BJ (cell line): Measurements from ENCODE around the gene CUX1. TPM values are rescaled to one million over a fixed set of nuclear protein-coding genes. Genes with fewer than 3 reads are reported as not detected.
A peak's percentile ranks its signal among the peaks of the same experiment; 100 is the strongest.

Experiments
- CTCF ChIA-PET: fragments of 350-600 bp; formaldehyde crosslinking; extraction: SDS; loops from one replicate; lab custom pipeline; 2021; ENCODE audit warnings: antibody characterized with exemption, inconsistent platforms; lab: Yijun Ruan, JAX
- POLR2A ChIA-PET: fragments of 300-600 bp; sonication (Branson Sonifier 250); formaldehyde crosslinking; extraction: SDS; loops from one replicate; lab custom pipeline; 2021; ENCODE audit warnings: antibody characterized with exemption; lab: Charles Lee
- DNase-seq: peaks from one replicate; pipeline ENCODE4 v3.0.0-alpha.2; 2011; ENCODE audit warnings: low read depth
- H3K27me3 ChIP-seq: 2 replicates; pipeline ENCODE4 v1.6.0; 2011; ENCODE audit warnings: low read length; ENCODE audit not compliant: control insufficient read depth, insufficient read depth
- H3K36me3 ChIP-seq: 2 replicates; pipeline ENCODE4 v1.5.1; 2011; ENCODE audit warnings: low read length; ENCODE audit not compliant: control insufficient read depth, insufficient read depth
- H3K4me3 ChIP-seq: 2 replicates; pipeline ENCODE4 v1.5.1; 2011; ENCODE audit warnings: low read depth, mild to moderate bottlenecking, control low read depth, low read length
- CTCF ChIP-seq: IDR thresholded peaks from 2 replicates; pipeline ENCODE4 v1.5.1; 2011; ENCODE audit warnings: low read depth, mild to moderate bottlenecking, control low read depth, inconsistent platforms, low read length, moderate library complexity; ENCODE audit not compliant: insufficient read depth
- polyA plus RNA-seq: library from polyadenylated mRNA; depleted of rRNA; stranded (reverse); fragments of >200 nt; gene quantifications from 2 replicates; pipeline ENCODE4 v1.2.3, GENCODE V29; 2011

CUX1 gene
- polyA plus RNA-seq, 1 experiment: 36.5 TPM

GRCh38 chr7:101899616-101900015, 82.2 kb downstream of the CUX1 start:
- Histone ChIP-seq H3K36me3 (no peaks in the 10 kb centered on the region), H3K4me3 (peak overlapping the region; percentile 44), H3K27me3 (no peaks in the 10 kb centered on the region)
- ChIA-PET CTCF (interaction anchor here (1.0 kb wide), 1 partner anchor 297 kb away, joined by 6 read pairs; no protein-coding TSS in a partner anchor), POLR2A (no interaction called here)
- TF ChIP-seq CTCF: no peak
- DNase-seq: no peak

- TF ChIP-seq CTCF: peak; percentile 25; the same call in 1 of the 2 replicates
- no peak for DNase-seq
- ChIA-PET POLR2A (no interaction called here), CTCF (interaction anchor here (0.6 to 1.0 kb wide), 3 partner anchors 82 to 297 kb away, joined by 3 to 6 read pairs (median 5); no protein-coding TSS in a partner anchor)
- Histone ChIP-seq H3K4me3 (peak overlapping the region; percentile 44), H3K36me3 (no peaks in the 10 kb centered on the region), H3K27me3 (no peaks in the 10 kb centered on the region)
Observed at GRCh38 chr7:101900103-101900502, 82.7 kb downstream of the CUX1 start.

- Histone ChIP-seq H3K4me3 (no peak overlapping the region), H3K36me3 (no peaks in the 10 kb centered on the region), H3K27me3 (no peaks in the 10 kb centered on the region)
- TF ChIP-seq CTCF: no peak
- POLR2A ChIA-PET: interaction anchor here (0.7 kb wide), 1 partner anchor 8 kb away, joined by 3 read pairs; no protein-coding TSS in a partner anchor
- no peak for DNase-seq
- CTCF ChIA-PET: no interaction called here
Observed at GRCh38 chr7:101901661-101902491, 84.5 kb downstream of the CUX1 start.

GRCh38 chr7:101902680-101903514, 85.5 kb downstream of the CUX1 start:
- no peak for DNase-seq
- H3K36me3 ChIP-seq: no peaks in the 10 kb centered on the region
- CTCF ChIA-PET: interaction anchor here (0.9 to 1.5 kb wide), 2 partner anchors 20 to 206 kb away, joined by 3 to 8 read pairs; no protein-coding TSS in a partner anchor

More at GRCh38 chr7:101902680-101903514, 85.5 kb downstream of the CUX1 start:
- POLR2A ChIA-PET: interaction anchor here (0.6 kb wide), 1 partner anchor 89 kb away, joined by 6 read pairs; no protein-coding TSS in a partner anchor
- H3K4me3 ChIP-seq: no peak overlapping the region
- no peak for TF ChIP-seq CTCF
- H3K27me3 ChIP-seq: no peaks in the 10 kb centered on the region
